Transverse colon (tissue), 4 donors: ENCODE data around the gene CNRIP1. TPM values are rescaled to one million over a fixed set of nuclear protein-coding genes. Genes with fewer than 3 reads are reported as not detected.

ENCODE experiments used
- DNase-seq: peaks from one replicate; pipeline ENCODE4 v3.0.0-alpha.2; 2019
- H3K27ac ChIP-seq, 4 donors: fragments of 200-600 bp; sonication (generic); 2 replicates each; pipeline ENCODE4 v1.5.1; 2016 to 2018; ENCODE audit warnings: inconsistent platforms in 4 of 4
- H3K27me3 ChIP-seq: fragments of 200-600 bp; sonication (generic); 2 replicates; pipeline ENCODE4 v1.5.1; 2017; ENCODE audit warnings: inconsistent platforms
- H3K36me3 ChIP-seq, 4 donors: fragments of 200-600 bp; sonication (generic); 2 replicates each; pipeline ENCODE4 v1.5.1; 2017 to 2019; ENCODE audit warnings: inconsistent platforms in 4 of 4
- H3K4me1 ChIP-seq, 4 donors: fragments of 200-600 bp; sonication (generic); 2 replicates each; pipeline ENCODE4 v1.5.1; 2017 to 2020; ENCODE audit warnings: inconsistent platforms in 4 of 4
- H3K4me3 ChIP-seq, 4 donors: fragments of 200-600 bp; sonication (generic); 1 replicate in 1 of 4; 2 replicates in 3 of 4; pipeline versions ENCODE4 v1.5.1 to v1.6.1; 2017 to 2019; ENCODE audit warnings: inconsistent platforms in 4 of 4
- H3K9me3 ChIP-seq, 2 donors: fragments of 200-600 bp; sonication (generic); 2 replicates each; pipeline ENCODE4 v1.5.1; 2017 to 2019; ENCODE audit warnings: inconsistent platforms in 2 of 2
- EP300 ChIP-seq: sonication (generic); formaldehyde crosslinking; IDR thresholded peaks from one replicate; pipeline ENCODE4 v1.6.1; 2017; ENCODE audit warnings: antibody characterized with exemption, low read depth
- POLR2A ChIP-seq: fragments of 450-650 bp; IDR thresholded peaks from one replicate; pipeline ENCODE4 v1.6.1; 2016; ENCODE audit warnings: antibody characterized with exemption, mild to moderate bottlenecking, moderate library complexity
- POLR2AphosphoS5 ChIP-seq, 3 donors: sonication (generic); formaldehyde crosslinking; IDR thresholded peaks; one replicate each; pipeline ENCODE4 v1.6.1; 2016; ENCODE audit warnings: antibody characterized with exemption in 3 of 3
- WGBS, 2 donors: methylation state at CpG; one replicate each; pipeline ENCODE4 v1.1.5; 2018; ENCODE audit warnings: low coverage in 1 of 2; 5-methylcytosine and 5-hydroxymethylcytosine counted together
- in situ Hi-C, 4 donors: fragments of 200-750 bp; cut with MboI; loops; one replicate each; pipeline versions ENCODE4 v1.15.0 to v1.15.1; 2017; ENCODE audit warnings: low sequenced_read_pairs in 3 of 4, low pct_ligation_motif_present in 1 of 4, low pct_unique_long_range_greater_than_20kb in 1 of 4
- intact Hi-C: fragments of 100-400 bp; cut with DNase I; formaldehyde crosslinking; loops from one replicate; pipeline ENCODE4 v1.15.1; 2023; ENCODE audit warnings: low total_unique reads
- total RNA-seq, 4 donors: library from RNA; depleted of rRNA; stranded (reverse); fragments of >200 nt; gene quantifications; one replicate each; pipeline ENCODE4 v1.1.0, GENCODE V29; 2016
- TF ChIP-seq, protein P1 (sequence below), 5 experiments: fragments of 200-600 bp in 3 of 5; fragments of 450-650 bp in 2 of 5; sonication (generic) in 3 of 5; IDR thresholded peaks; 1 replicate in 2 of 5; 2 replicates in 3 of 5; pipeline ENCODE4 v1.5.1; 2016 to 2017; ENCODE audit warnings: antibody characterized with exemption in 5 of 5, inconsistent platforms in 3 of 5, mild to moderate bottlenecking in 2 of 5, moderate library complexity in 1 of 5

CNRIP1 gene
- total RNA-seq, 4 donors from 2014 or later, result 1.4 to 11.6 (median 7.6) TPM; not detected in 1

DNA sequence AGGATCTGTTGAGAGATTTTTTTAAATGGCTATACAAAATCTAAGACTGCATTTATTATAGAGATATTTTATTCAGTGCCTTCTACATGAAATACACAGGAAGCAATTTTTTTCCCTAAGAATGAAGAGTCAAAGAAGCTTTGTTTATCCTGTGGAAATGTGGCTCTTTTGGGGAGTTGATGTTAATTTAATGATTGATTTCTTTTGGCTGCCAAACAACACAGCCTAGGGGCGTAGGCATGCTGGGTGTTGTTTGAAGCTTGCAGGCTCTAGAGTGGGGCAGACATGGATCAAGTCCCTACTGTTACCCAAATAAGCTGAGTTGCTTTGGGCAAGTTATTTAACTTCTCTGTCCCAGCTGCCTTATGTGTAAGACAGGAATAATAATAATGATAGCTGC lies 24.3 kb upstream of the CNRIP1 start:
- H3K4me3 ChIP-seq, result no peak overlapping the region
- intact Hi-C loops (no loop called here), in situ Hi-C loops (no loop called here)
- peaks cover 6% of the 10 kb centered on the region for H3K27me3 ChIP-seq
- no peaks in the 10 kb centered on the region for H3K9me3 ChIP-seq
- no peaks in the 10 kb centered on the region for H3K4me1 ChIP-seq
- no peaks in the 10 kb centered on the region for H3K36me3 ChIP-seq
- H3K27ac ChIP-seq, result no peak overlapping the region
- WGBS, 2 donors, result 37 to 88% methylated on average over 1 of the region's 1 CpG
- DNase-seq, result no peak
- TF ChIP-seq POLR2AphosphoS5 (IDR thresholded peaks at IDR 0.05) (no peak), EP300 (no peak), POLR2A (no peak)
- TF ChIP-seq, protein P1, sequence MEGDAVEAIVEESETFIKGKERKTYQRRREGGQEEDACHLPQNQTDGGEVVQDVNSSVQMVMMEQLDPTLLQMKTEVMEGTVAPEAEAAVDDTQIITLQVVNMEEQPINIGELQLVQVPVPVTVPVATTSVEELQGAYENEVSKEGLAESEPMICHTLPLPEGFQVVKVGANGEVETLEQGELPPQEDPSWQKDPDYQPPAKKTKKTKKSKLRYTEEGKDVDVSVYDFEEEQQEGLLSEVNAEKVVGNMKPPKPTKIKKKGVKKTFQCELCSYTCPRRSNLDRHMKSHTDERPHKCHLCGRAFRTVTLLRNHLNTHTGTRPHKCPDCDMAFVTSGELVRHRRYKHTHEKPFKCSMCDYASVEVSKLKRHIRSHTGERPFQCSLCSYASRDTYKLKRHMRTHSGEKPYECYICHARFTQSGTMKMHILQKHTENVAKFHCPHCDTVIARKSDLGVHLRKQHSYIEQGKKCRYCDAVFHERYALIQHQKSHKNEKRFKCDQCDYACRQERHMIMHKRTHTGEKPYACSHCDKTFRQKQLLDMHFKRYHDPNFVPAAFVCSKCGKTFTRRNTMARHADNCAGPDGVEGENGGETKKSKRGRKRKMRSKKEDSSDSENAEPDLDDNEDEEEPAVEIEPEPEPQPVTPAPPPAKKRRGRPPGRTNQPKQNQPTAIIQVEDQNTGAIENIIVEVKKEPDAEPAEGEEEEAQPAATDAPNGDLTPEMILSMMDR (IDR thresholded peaks at IDR 0.05), result no peak

DNA sequence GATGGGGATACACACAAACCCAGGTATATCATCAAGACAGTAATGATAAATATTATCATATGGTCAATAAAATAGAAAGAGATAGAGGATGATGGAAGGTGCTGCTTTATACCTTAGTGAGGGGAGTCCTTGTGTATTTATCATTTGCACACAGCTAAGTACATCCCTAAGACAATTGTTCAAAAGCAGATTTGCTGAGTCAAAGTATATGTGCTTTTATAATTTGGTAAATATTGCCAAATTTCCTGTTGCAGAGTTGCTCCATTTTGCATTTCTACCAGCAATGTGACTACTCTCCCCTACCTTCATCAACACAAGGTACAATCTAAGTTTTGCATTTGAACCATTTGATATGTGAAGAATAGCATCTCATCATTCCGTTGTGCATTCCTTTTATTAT lies 22.7 kb upstream of the CNRIP1 start:
- intact Hi-C loops, result no loop called here
- Histone ChIP-seq H3K9me3 (no peaks in the 10 kb centered on the region), H3K4me3 (no peak overlapping the region), H3K4me1 (no peaks in the 10 kb centered on the region), H3K36me3 (no peaks in the 10 kb centered on the region), H3K27me3 (peaks cover 6% of the 10 kb centered on the region), H3K27ac (no peak overlapping the region)
- no peak for DNase-seq
- WGBS, 2 donors, result 86 to 91% methylated on average over 1 of the region's 1 CpG
- TF ChIP-seq POLR2AphosphoS5 (IDR thresholded peaks at IDR 0.05) (no peak), POLR2A (no peak), EP300 (no peak)
- TF ChIP-seq, protein P1 (IDR thresholded peaks at IDR 0.05), result no peak
- in situ Hi-C loops, result no loop called here

DNA sequence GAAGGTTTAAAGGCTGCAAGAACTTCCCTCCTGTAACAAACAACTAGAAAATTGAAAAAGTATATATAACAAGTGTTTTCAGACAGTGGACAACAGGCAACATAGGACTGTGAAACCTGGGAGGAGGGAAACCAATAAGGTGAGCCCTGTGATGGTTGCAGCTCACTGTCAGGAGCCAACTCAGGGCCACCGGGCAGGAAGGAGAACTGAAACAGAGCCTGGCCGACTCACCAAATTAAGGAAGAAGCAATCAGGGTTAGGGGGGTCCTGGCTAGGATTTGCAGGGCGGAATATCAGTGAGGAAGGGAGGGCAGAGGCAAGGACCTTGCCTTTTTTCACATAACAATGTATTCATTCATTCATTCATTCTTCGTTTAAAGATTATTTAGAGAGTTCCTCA lies 21.8 kb upstream of the CNRIP1 start:
- Histone ChIP-seq H3K27ac (no peak overlapping the region), H3K9me3 (no peaks in the 10 kb centered on the region), H3K4me3 (no peak overlapping the region), H3K27me3 (peaks cover 6% of the 10 kb centered on the region), H3K36me3 (no peaks in the 10 kb centered on the region), H3K4me1 (no peaks in the 10 kb centered on the region)
- no peak for DNase-seq
- TF ChIP-seq, protein P1 (IDR thresholded peaks at IDR 0.05), result no peak
- TF ChIP-seq POLR2AphosphoS5 (IDR thresholded peaks at IDR 0.05) (no peak), POLR2A (no peak), EP300 (no peak)
- intact Hi-C loops, result no loop called here
- 62 to 79% methylated on average over 3 to 4 of the region's 4 CpGs for WGBS, 2 donors
- in situ Hi-C loops, result no loop called here

DNA sequence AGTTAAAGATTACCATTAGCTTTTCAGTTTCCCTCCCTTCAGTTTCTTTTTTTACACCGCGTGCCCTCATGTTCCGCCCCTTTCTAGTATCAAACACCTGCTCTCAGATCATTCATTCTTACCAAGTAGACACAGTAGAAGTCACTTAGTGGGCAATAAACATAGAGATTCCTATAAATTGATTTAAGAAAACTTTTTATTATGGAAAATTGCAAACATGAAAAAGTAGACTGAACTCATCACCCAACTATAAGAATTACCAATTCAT lies 21.2 kb upstream of the CNRIP1 start:
- TF ChIP-seq, protein P1 (IDR thresholded peaks at IDR 0.05), result no peak
- TF ChIP-seq POLR2A (no peak), EP300 (no peak), POLR2AphosphoS5 (IDR thresholded peaks at IDR 0.05) (no peak)
- DNase-seq, result no peak
- H3K36me3 ChIP-seq, result no peaks in the 10 kb centered on the region
- no peaks in the 10 kb centered on the region for H3K4me1 ChIP-seq
- WGBS, 2 donors, result 67 to 70% methylated on average over 3 of the region's 3 CpGs
- H3K27me3 ChIP-seq, result peaks cover 3% of the 10 kb centered on the region
- intact Hi-C loops (no loop called here), in situ Hi-C loops (no loop called here)
- no peak overlapping the region for H3K27ac ChIP-seq
- H3K9me3 ChIP-seq, result no peaks in the 10 kb centered on the region
- no peak overlapping the region for H3K4me3 ChIP-seq
